H1 (cell line): Measurements from ENCODE around the gene RETREG1. TPM values are rescaled to one million over a fixed set of nuclear protein-coding genes. Genes with fewer than 3 reads are reported as not detected.

Source experiments
- CTCF ChIA-PET: fragments of 300-600 bp; sonication (Branson Sonifier 250); formaldehyde crosslinking; loops from one replicate; lab custom pipeline; 2021; ENCODE audit not compliant: partially characterized antibody; lab: Charles Lee
- POLR2A ChIA-PET: fragments of 300-600 bp; sonication (Branson Sonifier 250); formaldehyde crosslinking; loops from one replicate; lab custom pipeline; 2021; ENCODE audit warnings: inconsistent platforms; ENCODE audit not compliant: partially characterized antibody; lab: Charles Lee
- DNase-seq, 2 experiments: peaks; one replicate each; pipeline versions ENCODE4 v3.0.0 to v3.0.0-alpha.2; 2010 to 2022; ENCODE audit warnings: low spot score in 2 of 2, low read depth in 1 of 2, mixed read lengths in 1 of 2
- FAIRE-seq: peaks from 2 replicates; lab custom pipeline; 2011; peaks lifted over from hg19 to GRCh38; lab: Jason Lieb, UNC
- H2AFZ ChIP-seq: 2 replicates; pipeline ENCODE4 v1.8.1; 2012; ENCODE audit warnings: low read length, inconsistent platforms
- H2AK5ac ChIP-seq: 2 replicates; pipeline ENCODE4 v1.6.1; 2013; ENCODE audit warnings: low read depth, low read length
- H2BK120ac ChIP-seq: replicated peaks from 2 replicates; pipeline ENCODE3; 2013; ENCODE audit warnings: low read depth, low read length, inconsistent platforms
- H2BK12ac ChIP-seq: 2 replicates; pipeline ENCODE4 v1.6.1; 2013; ENCODE audit warnings: low read depth, low read length
- H2BK15ac ChIP-seq: 2 replicates; pipeline ENCODE4 v1.6.1; 2013; ENCODE audit warnings: low read length
- H2BK20ac ChIP-seq: 2 replicates; pipeline ENCODE4 v1.6.1; 2013; ENCODE audit warnings: low read length
- H2BK5ac ChIP-seq: 2 replicates; pipeline ENCODE4 v1.6.1; 2013; ENCODE audit warnings: low read depth, low read length
- H3K14ac ChIP-seq: 2 replicates; pipeline ENCODE4 v1.6.1; 2013; ENCODE audit warnings: inconsistent platforms; ENCODE audit not compliant: insufficient read length
- H3K18ac ChIP-seq: 2 replicates; pipeline ENCODE4 v1.6.1; 2013; ENCODE audit warnings: low read length; ENCODE audit errors: extremely low read depth
- H3K23ac ChIP-seq: 2 replicates; pipeline ENCODE4 v1.6.1; 2013; ENCODE audit warnings: inconsistent platforms; ENCODE audit not compliant: insufficient read length
- H3K23me2 ChIP-seq: 2 replicates; pipeline ENCODE4 v1.6.1; 2013; ENCODE audit warnings: low read depth, low read length
- H3K27ac ChIP-seq: 2 replicates; pipeline ENCODE4 v1.6.1; 2011; ENCODE audit warnings: low read depth, low read length, inconsistent platforms
- H3K27me3 ChIP-seq, 4 experiments: replicated peaks in 1 of 4; 1 replicate in 1 of 4; 2 replicates in 3 of 4; pipeline versions ENCODE4 v1.6.1 to v1.8.1; 2011 to 2013; ENCODE audit warnings: low read length in 3 of 4, mild to moderate bottlenecking in 3 of 4, inconsistent platforms in 2 of 4, mixed read lengths in 2 of 4, moderate library complexity in 1 of 4; ENCODE audit not compliant: control insufficient read depth in 3 of 4, insufficient read depth in 3 of 4; ENCODE audit errors: extremely low read depth in 1 of 4
- H3K36me3 ChIP-seq, 4 experiments: 2 replicates each; pipeline versions ENCODE4 v1.6.1 to v1.8.1; 2011 to 2013; ENCODE audit warnings: mild to moderate bottlenecking in 4 of 4, low read length in 3 of 4, moderate library complexity in 2 of 4, control low read depth in 1 of 4, inconsistent platforms in 1 of 4; ENCODE audit not compliant: insufficient read depth in 4 of 4, control insufficient read depth in 2 of 4
- H3K4ac ChIP-seq: replicated peaks from 2 replicates; pipeline ENCODE3; 2013; ENCODE audit warnings: low read length, low read depth, mixed read lengths, inconsistent platforms; ENCODE audit not compliant: insufficient read length
- H3K4me1 ChIP-seq, 4 experiments: replicated peaks in 1 of 4; 1 replicate in 1 of 4; 2 replicates in 3 of 4; pipeline versions ENCODE4 v1.6.1 to v1.8.1; 2011 to 2013; ENCODE audit warnings: low read length in 3 of 4, inconsistent platforms in 2 of 4, mixed read lengths in 1 of 4; ENCODE audit not compliant: insufficient read depth in 4 of 4, control insufficient read depth in 3 of 4
- H3K4me2 ChIP-seq, 2 experiments: 2 replicates each; pipeline versions ENCODE4 v1.6.1 to v1.8.1; 2011 to 2013; ENCODE audit warnings: low read depth in 2 of 2, low read length in 2 of 2, control low read depth in 1 of 2, inconsistent platforms in 1 of 2, mild to moderate bottlenecking in 1 of 2; ENCODE audit not compliant: insufficient read depth in 1 of 2
- H3K4me3 ChIP-seq, 4 experiments: fragments of 200-600, 300-600 bp in 1 of 4; sonication (generic), shearing (Covaris generic), sonication (Bioruptor Twin) in 1 of 4; 2 replicates each; pipeline versions ENCODE4 v1.5.1 to v1.8.1; 2011 to 2016; ENCODE audit warnings: low read length in 4 of 4, low read depth in 3 of 4, control low read depth in 2 of 4, inconsistent platforms in 2 of 4, mild to moderate bottlenecking in 2 of 4, mixed read lengths in 1 of 4, moderate library complexity in 1 of 4; ENCODE audit not compliant: insufficient read depth in 2 of 4; ENCODE audit errors: extremely low read depth in 1 of 4
- H3K56ac ChIP-seq: replicated peaks from 2 replicates; pipeline ENCODE3; 2013; ENCODE audit warnings: low read depth, mild to moderate bottlenecking, mixed read lengths, low read length, inconsistent platforms; ENCODE audit not compliant: insufficient read length
- H3K79me1 ChIP-seq: 2 replicates; pipeline ENCODE4 v1.6.1; 2013; ENCODE audit warnings: low read depth, low read length, control low read depth
- H3K79me2 ChIP-seq, 2 experiments: 2 replicates each; pipeline versions ENCODE4 v1.6.1 to v1.8.1; 2012 to 2013; ENCODE audit warnings: low read length in 2 of 2, mild to moderate bottlenecking in 2 of 2, inconsistent platforms in 1 of 2; ENCODE audit not compliant: insufficient read depth in 2 of 2, control insufficient read depth in 1 of 2
- H3K9ac ChIP-seq, 4 experiments: replicated peaks in 1 of 4; 1 replicate in 1 of 4; 2 replicates in 3 of 4; pipeline versions ENCODE4 v1.6.1 to v1.8.1; 2011 to 2013; ENCODE audit warnings: low read depth in 3 of 4, low read length in 3 of 4, control low read depth in 2 of 4, mild to moderate bottlenecking in 2 of 4, moderate library complexity in 2 of 4, inconsistent platforms in 1 of 4; ENCODE audit errors: extremely low read depth in 1 of 4
- H3K9me3 ChIP-seq, 2 experiments: 2 replicates each; pipeline versions ENCODE4 v1.6.1 to v1.8.1; 2012 to 2013; ENCODE audit warnings: mild to moderate bottlenecking in 2 of 2, moderate library complexity in 2 of 2, control low read depth in 1 of 2, inconsistent platforms in 1 of 2, low read depth in 1 of 2, low read length in 1 of 2, mixed read lengths in 1 of 2; ENCODE audit not compliant: insufficient read depth in 2 of 2
- H4K20me1 ChIP-seq, 2 experiments: replicated peaks in 1 of 2; 2 replicates each; pipeline versions ENCODE3 to v1.8.1; 2011 to 2013; ENCODE audit warnings: inconsistent platforms in 2 of 2, low read length in 2 of 2, mild to moderate bottlenecking in 1 of 2; ENCODE audit not compliant: insufficient read depth in 2 of 2, control insufficient read depth in 1 of 2
- H4K5ac ChIP-seq: 2 replicates; pipeline ENCODE4 v1.6.1; 2013; ENCODE audit warnings: low read length, low read depth, mixed read lengths, inconsistent platforms; ENCODE audit not compliant: insufficient read length
- H4K8ac ChIP-seq: 2 replicates; pipeline ENCODE4 v1.8.0; 2013; ENCODE audit warnings: mild to moderate bottlenecking, moderate library complexity, low read length, inconsistent platforms; ENCODE audit not compliant: insufficient read depth; ENCODE audit errors: extremely low read depth
- H4K91ac ChIP-seq: replicated peaks from 2 replicates; pipeline ENCODE3; 2013; ENCODE audit warnings: low read length, mixed read lengths, inconsistent platforms; ENCODE audit not compliant: insufficient read length
- ASH2L ChIP-seq: fragments of 200-600, 300-600 bp; sonication (generic); IDR thresholded peaks from one replicate; pipeline ENCODE4 v1.7.1; 2017; ENCODE audit warnings: low read length
- EGR1 ChIP-seq: IDR thresholded peaks from 2 replicates; pipeline ENCODE4 v1.6.1; 2011; ENCODE audit warnings: low read depth, low read length, borderline replicate concordance
- EZH2 ChIP-seq: fragments of 200-600 bp; sonication (generic); IDR thresholded peaks from 2 replicates; pipeline ENCODE4 v1.7.1; 2012; ENCODE audit warnings: low read depth, mild to moderate bottlenecking, moderate library complexity, low read length, inconsistent platforms; ENCODE audit not compliant: severe bottlenecking
- PHF8 ChIP-seq: fragments of 200-600 bp; sonication (generic); conservative IDR thresholded peaks from 2 replicates; pipeline ENCODE4 v1.7.1; 2012; ENCODE audit warnings: low read depth, mild to moderate bottlenecking, inconsistent platforms, low read length, moderate library complexity
- POLR2A ChIP-seq, 2 experiments: IDR thresholded peaks; 1 replicate in 1 of 2; 2 replicates in 1 of 2; pipeline ENCODE4 v1.6.1; 2011; ENCODE audit warnings: low read depth in 2 of 2, low read length in 2 of 2, mild to moderate bottlenecking in 2 of 2; ENCODE audit errors: control extremely low read depth in 1 of 2
- POU5F1 ChIP-seq: IDR thresholded peaks from 2 replicates; pipeline ENCODE4 v1.6.1; 2011; ENCODE audit warnings: low read depth, mild to moderate bottlenecking, low read length, moderate library complexity
- RFX5 ChIP-seq: IDR thresholded peaks from 2 replicates; pipeline ENCODE4 v1.6.1; 2011; ENCODE audit warnings: low read depth, low read length, improper control_type of control experiment, borderline replicate concordance
- RXRA ChIP-seq: IDR thresholded peaks from 2 replicates; pipeline ENCODE4 v1.6.1; 2011; ENCODE audit warnings: low read depth, mild to moderate bottlenecking, low read length, moderate library complexity; ENCODE audit not compliant: insufficient read depth
- SP4 ChIP-seq: IDR thresholded peaks from 2 replicates; pipeline ENCODE4 v1.6.1; 2012; ENCODE audit warnings: low read length, inconsistent platforms
- TCF12 ChIP-seq: IDR thresholded peaks from 2 replicates; pipeline ENCODE4 v1.6.1; 2011; ENCODE audit warnings: low read depth, mild to moderate bottlenecking, low read length
- TEAD4 ChIP-seq: IDR thresholded peaks from 2 replicates; pipeline ENCODE4 v1.6.1; 2012; ENCODE audit warnings: low read depth, low read length, inconsistent platforms, mixed read lengths
- polyA plus RNA-seq, 7 experiments: library from polyadenylated mRNA; depleted of rRNA in 3 of 7; stranded (reverse) in 5 of 7; unstranded in 2 of 7; fragments of >200 nt in 5 of 7; fragments of 200-250 nt in 2 of 7; gene quantifications; 1 replicate in 5 of 7; 2 replicates in 1 of 7; 4 replicates in 1 of 7; pipeline versions ENCODE4 v1.2.1 to v1.2.3, GENCODE V29; 2011 to 2013; ENCODE audit warnings: missing spikeins in 2 of 7, mixed read lengths in 2 of 7
- total RNA-seq: library from RNA; stranded (reverse); fragmentation: NEBNext Ultra II Directional; extraction: Animal tissue kit (Norgen Biotek cat#: 25700); gene quantifications from 2 replicates; pipeline ENCODE4 v1.2.1, GENCODE V29; 2021

Gene RETREG1
- total and polyA plus RNA-seq, 2 of the 8 experiments (the other 6 are each of a cell fraction or from before 2014, with no cell fraction given), result 0.62 to 1.9 TPM

GRCh38 chr5:16563686-16564085 is 53.1 kb downstream of the RETREG1 start:
- DNase-seq, result no peak
- Histone ChIP-seq H4K20me1 (no peaks in the 10 kb centered on the region), H2BK15ac (no peak overlapping the region), H3K9ac (no peak overlapping the region), H2BK20ac (no peak overlapping the region), H3K79me1 (no peaks in the 10 kb centered on the region), H3K9me3 (no peaks in the 10 kb centered on the region), H3K23ac (no peak overlapping the region), H3K14ac (no peak overlapping the region), H3K4me1 (peaks cover 0 to 4% (median under 1%) of the 10 kb centered on the region in 4 experiments; a peak in 2 of 7 replicates), H2BK5ac (no peak overlapping the region), H3K36me3 (no peaks in the 10 kb centered on the region), H3K4ac (no peak overlapping the region), H3K23me2 (no peaks in the 10 kb centered on the region), H3K27me3 (no peaks in the 10 kb centered on the region), H3K56ac (no peak overlapping the region), H3K4me3 (no peak overlapping the region), H3K27ac (no peak overlapping the region), H4K5ac (no peak overlapping the region), H2BK120ac (no peak overlapping the region), H3K18ac (no peak overlapping the region), H4K8ac (no peak overlapping the region), H3K4me2 (no peak overlapping the region), H4K91ac (no peak overlapping the region), H3K79me2 (no peaks in the 10 kb centered on the region), H2AK5ac (no peak overlapping the region), H2BK12ac (no peak overlapping the region), H2AFZ (no peak overlapping the region)
- ChIA-PET POLR2A (no interaction called here), CTCF (interaction anchor here (1.2 to 6.0 kb wide), 2 partner anchors 12 to 73 kb away, joined by 4 to 40 read pairs; no protein-coding TSS in a partner anchor)
- FAIRE-seq, result no peak
- TF ChIP-seq EGR1 (no peak), POU5F1 (no peak), TCF12 (no peak), PHF8 (no peak), POLR2A (IDR thresholded peaks at IDR 0.05; ENCODE audit: control extremely low read depth in 1 of 2, low read depth in 2 of 2, low read length in 2 of 2) (no peak), TEAD4 (no peak), RFX5 (no peak), SP4 (no peak), ASH2L (no peak), EZH2 (no peak), RXRA (no peak)
